ENCODE measurements around the gene HOXA10.

Gene HOXA10

DNA sequence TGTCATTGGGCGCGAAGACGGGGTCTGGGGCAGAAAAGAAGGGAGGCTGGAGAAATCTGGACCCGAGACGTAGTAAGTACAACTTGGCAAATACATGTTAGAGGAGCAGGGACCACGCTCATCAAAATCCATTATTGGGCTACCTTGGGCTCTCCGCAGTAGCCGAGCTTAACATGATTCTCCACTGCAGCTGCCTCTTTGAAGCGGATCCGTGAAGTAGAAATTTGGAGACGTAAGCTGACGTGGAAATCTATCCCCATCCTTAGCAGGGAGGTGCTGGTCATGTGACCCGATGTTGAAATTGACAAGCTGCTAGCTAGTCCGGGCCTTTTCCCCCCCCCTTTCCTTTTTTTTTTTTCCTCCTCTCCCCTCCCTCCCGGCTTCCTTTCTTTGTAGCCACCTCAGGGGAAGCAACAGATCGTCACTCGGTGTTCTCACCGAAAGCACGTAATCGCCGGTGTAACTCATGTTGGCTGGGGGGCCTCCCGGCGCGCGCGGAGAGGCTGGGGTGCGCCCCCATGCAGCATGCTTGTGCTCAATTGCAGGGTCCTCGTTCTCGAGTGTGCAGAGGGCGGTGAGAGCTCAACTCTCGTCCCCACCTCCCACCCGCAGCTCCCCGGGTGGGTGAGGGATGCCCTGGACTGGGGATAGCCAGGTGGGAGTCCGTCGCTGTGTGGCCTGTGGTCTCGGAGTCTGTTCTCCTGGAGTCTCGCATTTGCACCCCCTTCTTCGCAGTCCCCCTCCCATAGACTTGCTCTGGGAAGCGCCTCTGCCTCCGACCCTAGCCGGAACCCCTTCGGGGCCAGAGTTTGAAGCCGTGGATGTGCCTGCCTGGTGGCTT is 11.1 kb upstream of the HOXA10 start, which contains the start of gene HOXA11:
Gene HOXA11 (minus strand): TSS at position 220 of the 841 bp plus-strand sequence. CDS start 88 bp downstream, at position 132.
- no peak within 1 kb of the TSS for H3K4me3 ChIP-seq (ENCODE audit: low read length)
- H3K9me3 ChIP-seq (ENCODE audit: insufficient read depth, low read length), result no peaks in the 10 kb centered on the region
- no peaks in the 10 kb centered on the region for H3K79me2 ChIP-seq (ENCODE audit: low read length)
- no peak within 1 kb of the TSS for H3K4me2 ChIP-seq (ENCODE audit: low read length)
- H2AFZ ChIP-seq (ENCODE audit: low read depth, low read length), result no peak within 1 kb of the TSS
- H3K27ac ChIP-seq (ENCODE audit: low read length), result no peak within 1 kb of the TSS
- H3K4me1 ChIP-seq (ENCODE audit: low read length), result no peaks in the 10 kb centered on the region
- TF ChIP-seq CTCF (IDR thresholded peaks at IDR 0.05; ENCODE audit: low read depth, low read length) (no peak), EZH2phosphoT487 (IDR thresholded peaks at IDR 0.05; ENCODE audit: low read depth) (no peak)
- H4K20me1 ChIP-seq (ENCODE audit: insufficient read depth, low read length), result no peaks in the 10 kb centered on the region
- no peak within 1 kb of the TSS for H3K9ac ChIP-seq (ENCODE audit: low read length)
- no peaks in the 10 kb centered on the region for H3K27me3 ChIP-seq (ENCODE audit: low read depth, low read length)
- no peaks in the 10 kb centered on the region for H3K36me3 ChIP-seq (replicated peaks; ENCODE audit: low read depth, low read length)

DNA sequence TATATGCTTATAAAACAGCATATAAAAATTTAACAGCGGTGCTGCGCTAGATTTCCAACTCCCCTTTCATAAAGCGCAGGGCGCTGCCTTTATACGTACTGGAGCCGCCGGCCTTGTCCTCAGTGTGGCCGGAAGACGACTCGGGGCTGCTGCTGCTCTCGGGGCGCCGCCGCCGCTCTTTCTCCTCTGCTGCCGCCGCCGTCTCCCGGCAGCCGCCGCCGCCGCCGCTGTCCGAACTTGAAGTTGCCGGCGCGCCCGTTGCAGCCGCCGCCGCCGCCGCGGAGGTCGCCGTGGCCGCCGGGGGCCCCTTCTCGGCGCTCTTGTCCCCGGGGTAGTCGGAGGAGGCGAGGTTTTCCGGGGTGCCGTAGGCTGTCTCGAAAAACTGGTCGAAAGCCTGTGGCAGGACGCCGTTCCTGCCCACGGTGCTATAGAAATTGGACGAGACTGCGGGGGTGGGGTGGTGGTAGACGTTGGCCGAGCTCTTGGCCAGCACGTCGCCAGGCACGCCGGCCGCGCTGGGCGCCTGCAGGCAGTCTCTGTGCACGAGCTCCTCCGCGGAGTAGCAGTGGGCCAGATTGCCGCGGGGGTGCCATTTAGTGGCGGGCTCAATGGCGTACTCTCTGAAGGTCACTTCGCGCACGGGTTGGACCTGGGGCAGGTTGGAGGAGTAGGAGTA is 10.4 kb upstream of the HOXA10 start:
- no peak overlapping the region for H2AFZ ChIP-seq (ENCODE audit: low read depth, low read length)
- no peak overlapping the region for H3K4me2 ChIP-seq (ENCODE audit: low read length)
- no peak overlapping the region for H3K4me3 ChIP-seq (ENCODE audit: low read length)
- H3K27me3 ChIP-seq (ENCODE audit: low read depth, low read length), result no peaks in the 10 kb centered on the region
- no peaks in the 10 kb centered on the region for H3K36me3 ChIP-seq (replicated peaks; ENCODE audit: low read depth, low read length)
- no peak overlapping the region for H3K9ac ChIP-seq (ENCODE audit: low read length)
- no peaks in the 10 kb centered on the region for H4K20me1 ChIP-seq (ENCODE audit: insufficient read depth, low read length)
- no peaks in the 10 kb centered on the region for H3K79me2 ChIP-seq (ENCODE audit: low read length)
- H3K27ac ChIP-seq (ENCODE audit: low read length), result no peak overlapping the region
- no peak for TF ChIP-seq EZH2phosphoT487 (IDR thresholded peaks at IDR 0.05; ENCODE audit: low read depth)
- TF ChIP-seq CTCF (IDR thresholded peaks at IDR 0.05; ENCODE audit: low read depth, low read length), result no peak
- H3K4me1 ChIP-seq (ENCODE audit: low read length), result no peaks in the 10 kb centered on the region
- no peaks in the 10 kb centered on the region for H3K9me3 ChIP-seq (ENCODE audit: insufficient read depth, low read length)

GRCh38 chr7:27183682-27184336 is 9.7 kb upstream of the HOXA10 start:
- no peak overlapping the region for H3K9ac ChIP-seq (ENCODE audit: low read length)
- H3K27ac ChIP-seq (ENCODE audit: low read length), result no peak overlapping the region
- H3K36me3 ChIP-seq (replicated peaks; ENCODE audit: low read depth, low read length), result no peaks in the 10 kb centered on the region
- no peak overlapping the region for H2AFZ ChIP-seq (ENCODE audit: low read depth, low read length)
- no peak for TF ChIP-seq CTCF (IDR thresholded peaks at IDR 0.05; ENCODE audit: low read depth, low read length)
- TF ChIP-seq EZH2phosphoT487 (IDR thresholded peaks at IDR 0.05; ENCODE audit: low read depth), result no peak
- no peaks in the 10 kb centered on the region for H3K9me3 ChIP-seq (ENCODE audit: insufficient read depth, low read length)
- no peaks in the 10 kb centered on the region for H3K4me1 ChIP-seq (ENCODE audit: low read length)
- H3K79me2 ChIP-seq (ENCODE audit: low read length), result no peaks in the 10 kb centered on the region
- no peak overlapping the region for H3K4me3 ChIP-seq (ENCODE audit: low read length)
- no peak overlapping the region for H3K4me2 ChIP-seq (ENCODE audit: low read length)
- no peaks in the 10 kb centered on the region for H3K27me3 ChIP-seq (ENCODE audit: low read depth, low read length)
- H4K20me1 ChIP-seq (ENCODE audit: insufficient read depth, low read length), result no peaks in the 10 kb centered on the region
